CD4-positive, alpha-beta T cell (primary cell): ENCODE data around the gene ERF. TPM values are rescaled to one million over a fixed set of nuclear protein-coding genes. Genes with fewer than 3 reads are reported as not detected.

Source experiments
- ATAC-seq: fragments of 200-7000 bp; cut with Tn5 transposase; one replicate; pipeline ENCODE4 v1.10.0; 2022; ENCODE audit warnings: mild to moderate bottlenecking; ENCODE audit not compliant: poor library complexity
- CTCF ChIA-PET: fragments of 350-600 bp; sonication (Branson Sonifier 250); formaldehyde crosslinking; loops from one replicate; lab custom pipeline; 2021; ENCODE audit warnings: antibody characterized with exemption, inconsistent platforms; lab: Charles Lee
- POLR2A ChIA-PET: fragments of 350-600 bp; sonication (Branson Sonifier 250); formaldehyde crosslinking; loops from one replicate; lab custom pipeline; 2021; ENCODE audit warnings: antibody characterized with exemption, inconsistent platforms; lab: Charles Lee
- DNase-seq, 14 experiments: peaks; one replicate each; pipeline ENCODE4 v3.0.0-alpha.2; 2013 to 2020; ENCODE audit warnings: mixed read lengths in 2 of 14
- H3K27ac ChIP-seq, 2 donors: one replicate each; pipeline versions ENCODE4 v1.5.1 to v1.7.0; 2013; ENCODE audit warnings: low read length in 2 of 2, low read depth in 1 of 2, mild to moderate bottlenecking in 1 of 2
- H3K27me3 ChIP-seq, 2 experiments: 1 replicate in 1 of 2; 2 replicates in 1 of 2; pipeline versions ENCODE4 v1.6.1 to v1.7.0; 2013; ENCODE audit warnings: low read length in 2 of 2, control low read depth in 1 of 2, mild to moderate bottlenecking in 1 of 2, moderate library complexity in 1 of 2; ENCODE audit not compliant: insufficient read depth in 2 of 2, control insufficient read depth in 1 of 2
- H3K36me3 ChIP-seq: one replicate; pipeline ENCODE4 v1.6.1; 2013; ENCODE audit warnings: low read length, control low read depth; ENCODE audit not compliant: insufficient read depth
- H3K4me1 ChIP-seq: one replicate; pipeline ENCODE4 v1.6.1; 2013; ENCODE audit warnings: low read length, control low read depth; ENCODE audit not compliant: insufficient read depth
- H3K4me3 ChIP-seq: one replicate; pipeline ENCODE4 v1.5.1; 2013; ENCODE audit warnings: mild to moderate bottlenecking, low read length, moderate library complexity
- H3K9me3 ChIP-seq, 2 experiments: 1 replicate in 1 of 2; 2 replicates in 1 of 2; pipeline versions ENCODE4 v1.6.1 to v1.7.0; 2013; ENCODE audit warnings: low read length in 2 of 2, mild to moderate bottlenecking in 2 of 2, control low read depth in 1 of 2, moderate library complexity in 1 of 2; ENCODE audit not compliant: control insufficient read depth in 1 of 2, insufficient read depth in 1 of 2
- H3K27ac Mint-ChIP-seq: one replicate; pipeline ENCODE4 v1.8.0; 2020; ENCODE audit warnings: mixed read lengths
- H3K27me3 Mint-ChIP-seq: one replicate; pipeline ENCODE4 v1.8.0; 2021; ENCODE audit warnings: mixed read lengths
- H3K36me3 Mint-ChIP-seq: one replicate; pipeline ENCODE4 v1.8.0; 2021; ENCODE audit warnings: low read depth, mixed read lengths
- H3K4me1 Mint-ChIP-seq: one replicate; pipeline ENCODE4 v1.8.0; 2021; ENCODE audit warnings: low read depth, mixed read lengths
- H3K4me3 Mint-ChIP-seq: one replicate; pipeline ENCODE4 v1.8.0; 2020; ENCODE audit warnings: mild to moderate bottlenecking, mixed read lengths
- H3K9me3 Mint-ChIP-seq: one replicate; pipeline ENCODE4 v1.8.0; 2020; ENCODE audit warnings: mixed read lengths
- CTCF ChIP-seq: fragments of 200-600 bp; IDR thresholded peaks from one replicate; pipeline ENCODE4 v1.8.0; 2022; ENCODE audit warnings: antibody characterized with exemption, mild to moderate bottlenecking
- intact Hi-C, 2 experiments: fragments of 100-400 bp; cut with DNase I in 1 of 2; cut with micrococcal nuclease in 1 of 2; formaldehyde crosslinking; loops; one replicate each; pipeline versions ENCODE4 v1.15.1 to v1.9.0; 2023 to 2025; cut with DNase I, micrococcal nuclease
- total RNA-seq, 174 experiments: library from RNA in 2 of 174; stranded (reverse) in 2 of 174; gene quantifications; one replicate each; pipeline ENCODE4 v1.2.3 and lab custom pipeline; 2021 to 2026

ERF gene
- total RNA-seq, 2 experiments from 2014 or later: 105 to 113 TPM

DNA sequence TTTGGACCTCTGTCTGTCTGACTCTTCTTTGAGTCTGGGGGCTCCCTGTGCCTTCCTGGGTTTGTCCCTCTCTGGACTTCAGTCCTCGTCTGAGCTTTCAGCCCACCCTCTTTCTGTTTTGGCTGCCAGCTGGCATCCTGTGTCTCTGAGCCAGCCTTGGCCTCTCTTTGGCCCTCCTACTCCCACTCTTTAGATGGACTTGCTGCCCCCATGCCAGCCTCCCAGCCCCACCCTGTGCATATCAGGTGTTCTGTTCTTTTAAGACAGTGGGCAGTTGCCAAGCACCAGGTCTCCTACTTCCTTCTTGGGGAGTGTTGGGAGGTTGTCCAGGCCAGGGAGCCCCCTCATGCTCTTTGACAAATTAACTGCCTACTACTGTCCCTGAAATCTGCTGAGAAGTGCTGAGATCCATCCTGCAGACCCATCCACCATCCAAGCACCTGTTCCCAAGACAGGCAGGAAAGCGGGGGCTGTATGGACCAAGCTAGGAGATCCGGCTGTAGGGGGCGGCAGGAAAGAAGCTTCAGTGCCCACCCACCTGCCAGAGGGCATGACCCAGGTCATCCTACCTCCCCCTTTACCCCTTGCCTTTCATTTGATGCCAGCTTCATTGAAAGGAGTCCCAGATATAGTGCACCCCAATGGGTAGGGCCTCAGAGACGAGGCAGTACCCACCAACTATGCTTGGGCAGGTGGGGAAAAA lies 23.7 kb upstream of the ERF start:
- Mint-ChIP-seq H3K4me3 (peak overlapping the region; percentile 89), H3K27me3 (no peaks in the 10 kb centered on the region), H3K4me1 (peaks cover 52% of the 10 kb centered on the region), H3K36me3 (peaks cover 17% of the 10 kb centered on the region), H3K9me3 (no peaks in the 10 kb centered on the region), H3K27ac (peak overlapping the region; percentile 84)
- POLR2A ChIA-PET: interaction anchor here (1.0 to 4.5 kb wide), 5 partner anchors 9 to 146 kb away, joined by 3 to 53 read pairs (median 6); partner anchors contain the start of genes CIC, GSK3A and POU2F2
- Histone ChIP-seq H3K4me1 (peaks cover 90% of the 10 kb centered on the region), H3K9me3 (no peaks in the 10 kb centered on the region), H3K4me3 (no peak overlapping the region), H3K27me3 (no peaks in the 10 kb centered on the region), H3K27ac (no peak overlapping the region), H3K36me3 (peaks cover 14% of the 10 kb centered on the region)
- TF ChIP-seq CTCF: no peak
- DNase-seq (peak in 3 of 14 experiments; percentile 0 to 31 (median 21)), ATAC-seq (no peak)
- CTCF ChIA-PET: interaction anchor here (1.0 to 3.9 kb wide), 7 partner anchors 8 to 94 kb away, joined by 3 to 30 read pairs (median 8); partner anchors contain the start of genes CIC and GSK3A
- intact Hi-C loops: loop anchor here in 1 of 2 experiments (2.0 kb wide), 1 partner anchor 34 kb away; no protein-coding TSS in a partner anchor

DNA sequence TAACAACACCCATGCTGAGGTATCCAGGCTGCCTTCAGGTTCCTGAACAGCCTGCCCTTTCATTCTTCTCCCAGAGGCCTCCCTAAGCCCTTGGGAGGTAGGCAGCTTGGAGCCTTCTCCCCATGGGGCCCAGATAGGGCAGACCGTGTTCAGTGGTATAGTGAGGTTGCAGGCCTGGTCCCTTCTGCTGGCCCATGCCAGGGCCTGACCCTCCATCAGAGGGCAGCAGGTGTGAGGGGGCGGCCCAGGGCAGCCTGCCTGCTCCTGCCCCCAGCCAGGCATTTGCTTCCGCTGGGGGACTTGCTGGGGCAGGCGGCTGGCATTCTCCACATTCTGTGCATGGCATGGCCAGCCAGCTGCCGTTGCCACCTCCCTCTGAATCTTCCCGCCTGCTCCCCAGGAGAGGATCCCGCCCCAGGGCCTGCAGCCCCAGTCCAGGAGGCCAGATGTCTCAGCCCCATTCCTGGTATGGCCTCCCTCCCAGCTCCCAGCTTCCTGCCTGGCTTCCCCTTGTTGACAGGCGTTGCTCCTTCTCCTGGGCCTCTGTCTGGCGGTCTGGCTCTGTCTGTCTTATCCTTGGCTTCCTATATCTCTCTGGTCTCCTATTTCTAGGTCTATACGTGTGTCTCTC lies 23.0 kb upstream of the ERF start:
- Mint-ChIP-seq H3K36me3 (peaks cover 21% of the 10 kb centered on the region), H3K4me1 (peaks cover 52% of the 10 kb centered on the region), H3K27ac (peak overlapping the region; percentile 84), H3K27me3 (no peaks in the 10 kb centered on the region), H3K9me3 (no peaks in the 10 kb centered on the region), H3K4me3 (no peak overlapping the region)
- DNase-seq (peak in 2 of 14 experiments; percentile 1 to 23), ATAC-seq (no peak)
- ChIA-PET CTCF (no interaction called here), POLR2A (interaction anchor here (2.5 to 4.5 kb wide), 2 partner anchors 8 to 34 kb away, joined by 44 to 53 read pairs; partner anchors contain the start of genes CIC and GSK3A)
- peaks cover 21% of the 10 kb centered on the region for H3K36me3 ChIP-seq
- intact Hi-C loops: loop anchor here in 1 of 2 experiments (2.0 kb wide), 1 partner anchor 33 kb away; no protein-coding TSS in a partner anchor
- TF ChIP-seq CTCF: no peak
- H3K9me3 ChIP-seq: no peaks in the 10 kb centered on the region
- no peak overlapping the region for H3K27ac ChIP-seq
- no peaks in the 10 kb centered on the region for H3K27me3 ChIP-seq
- H3K4me3 ChIP-seq: no peak overlapping the region
- H3K4me1 ChIP-seq: peaks cover 85% of the 10 kb centered on the region

DNA sequence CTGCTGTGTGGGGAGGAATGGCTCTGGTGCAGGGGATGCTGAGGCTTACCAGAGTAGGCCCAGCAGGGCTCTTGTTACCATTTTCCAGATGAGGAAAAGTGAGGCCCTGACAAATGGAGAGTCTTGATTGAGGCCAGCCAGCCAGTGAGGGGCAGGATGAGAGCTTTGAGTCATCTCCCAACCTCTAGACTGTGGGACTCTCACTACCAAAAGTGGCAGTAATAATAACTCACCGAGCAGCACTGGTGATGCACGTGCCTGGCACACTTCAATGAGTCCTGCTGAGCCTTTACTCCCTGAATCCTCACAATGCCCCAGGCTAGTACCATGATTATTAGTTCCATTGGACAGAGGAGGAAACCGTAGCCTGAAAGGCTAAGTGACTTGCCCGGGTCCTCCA lies 21.9 kb upstream of the ERF start:
- Mint-ChIP-seq H3K4me1 (peaks cover 44% of the 10 kb centered on the region), H3K27ac (peak overlapping the region; percentile 57), H3K27me3 (no peaks in the 10 kb centered on the region), H3K36me3 (peaks cover 21% of the 10 kb centered on the region), H3K4me3 (no peak overlapping the region), H3K9me3 (no peaks in the 10 kb centered on the region)
- Histone ChIP-seq H3K9me3 (no peaks in the 10 kb centered on the region), H3K27me3 (no peaks in the 10 kb centered on the region), H3K36me3 (peaks cover 31% of the 10 kb centered on the region), H3K4me1 (peaks cover 78% of the 10 kb centered on the region), H3K4me3 (no peak overlapping the region), H3K27ac (no peak overlapping the region)
- ChIA-PET CTCF (no interaction called here), POLR2A (no interaction called here)
- DNase-seq (peak in 2 of 14 experiments; percentile 11 to 15), ATAC-seq (no peak)
- intact Hi-C loops: no loop called here
- no peak for TF ChIP-seq CTCF
